ENCODE measurements around the gene IFNG-AS1.

DNA sequence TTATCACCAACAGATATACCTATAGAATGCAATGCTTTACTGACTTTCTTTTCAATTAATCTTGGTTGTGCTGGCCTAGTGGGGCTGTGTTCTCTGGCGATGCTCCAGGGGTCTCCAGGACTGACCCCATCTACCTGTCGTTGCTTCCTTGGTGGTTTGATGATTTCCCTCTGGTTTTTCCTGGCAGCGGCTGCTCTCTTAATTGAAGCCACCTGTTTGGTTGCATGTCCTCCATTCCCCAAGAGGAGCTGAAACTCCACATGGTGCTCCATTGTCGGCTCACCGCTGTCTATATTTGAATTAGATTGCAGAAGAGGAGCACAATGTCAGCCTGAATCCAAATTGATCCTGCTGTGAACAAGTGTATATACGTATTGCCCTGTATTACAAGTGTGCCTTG, 7.1 kb upstream of the IFNG-AS1 start:
- TF ChIP-seq CEBPB (IDR thresholded peaks at IDR 0.05; ENCODE audit: low read depth) (no peak), SIN3A (IDR thresholded peaks at IDR 0.05; ENCODE audit: low read depth) (no peak), POLR2A (IDR thresholded peaks at IDR 0.05; ENCODE audit: borderline replicate concordance, extremely low read depth, insufficient read depth, insufficient read length) (no peak), CBX3 (IDR thresholded peaks at IDR 0.05; ENCODE audit: low read depth) (no peak), EZH2 (IDR thresholded peaks at IDR 0.05) (no peak), POLR2AphosphoS5 (IDR thresholded peaks at IDR 0.05; ENCODE audit: low read depth, low read length) (no peak), FOSL1 (IDR thresholded peaks at IDR 0.05; ENCODE audit: low read depth) (no peak), EGR1 (IDR thresholded peaks at IDR 0.05; ENCODE audit: low read depth) (no peak), SP1 (IDR thresholded peaks at IDR 0.05; ENCODE audit: low read depth) (no peak)
- TF ChIP-seq, protein P1, sequence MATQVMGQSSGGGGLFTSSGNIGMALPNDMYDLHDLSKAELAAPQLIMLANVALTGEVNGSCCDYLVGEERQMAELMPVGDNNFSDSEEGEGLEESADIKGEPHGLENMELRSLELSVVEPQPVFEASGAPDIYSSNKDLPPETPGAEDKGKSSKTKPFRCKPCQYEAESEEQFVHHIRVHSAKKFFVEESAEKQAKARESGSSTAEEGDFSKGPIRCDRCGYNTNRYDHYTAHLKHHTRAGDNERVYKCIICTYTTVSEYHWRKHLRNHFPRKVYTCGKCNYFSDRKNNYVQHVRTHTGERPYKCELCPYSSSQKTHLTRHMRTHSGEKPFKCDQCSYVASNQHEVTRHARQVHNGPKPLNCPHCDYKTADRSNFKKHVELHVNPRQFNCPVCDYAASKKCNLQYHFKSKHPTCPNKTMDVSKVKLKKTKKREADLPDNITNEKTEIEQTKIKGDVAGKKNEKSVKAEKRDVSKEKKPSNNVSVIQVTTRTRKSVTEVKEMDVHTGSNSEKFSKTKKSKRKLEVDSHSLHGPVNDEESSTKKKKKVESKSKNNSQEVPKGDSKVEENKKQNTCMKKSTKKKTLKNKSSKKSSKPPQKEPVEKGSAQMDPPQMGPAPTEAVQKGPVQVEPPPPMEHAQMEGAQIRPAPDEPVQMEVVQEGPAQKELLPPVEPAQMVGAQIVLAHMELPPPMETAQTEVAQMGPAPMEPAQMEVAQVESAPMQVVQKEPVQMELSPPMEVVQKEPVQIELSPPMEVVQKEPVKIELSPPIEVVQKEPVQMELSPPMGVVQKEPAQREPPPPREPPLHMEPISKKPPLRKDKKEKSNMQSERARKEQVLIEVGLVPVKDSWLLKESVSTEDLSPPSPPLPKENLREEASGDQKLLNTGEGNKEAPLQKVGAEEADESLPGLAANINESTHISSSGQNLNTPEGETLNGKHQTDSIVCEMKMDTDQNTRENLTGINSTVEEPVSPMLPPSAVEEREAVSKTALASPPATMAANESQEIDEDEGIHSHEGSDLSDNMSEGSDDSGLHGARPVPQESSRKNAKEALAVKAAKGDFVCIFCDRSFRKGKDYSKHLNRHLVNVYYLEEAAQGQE (IDR thresholded peaks at IDR 0.05; ENCODE audit: low read depth) = no peak
- TF ChIP-seq, protein P2, sequence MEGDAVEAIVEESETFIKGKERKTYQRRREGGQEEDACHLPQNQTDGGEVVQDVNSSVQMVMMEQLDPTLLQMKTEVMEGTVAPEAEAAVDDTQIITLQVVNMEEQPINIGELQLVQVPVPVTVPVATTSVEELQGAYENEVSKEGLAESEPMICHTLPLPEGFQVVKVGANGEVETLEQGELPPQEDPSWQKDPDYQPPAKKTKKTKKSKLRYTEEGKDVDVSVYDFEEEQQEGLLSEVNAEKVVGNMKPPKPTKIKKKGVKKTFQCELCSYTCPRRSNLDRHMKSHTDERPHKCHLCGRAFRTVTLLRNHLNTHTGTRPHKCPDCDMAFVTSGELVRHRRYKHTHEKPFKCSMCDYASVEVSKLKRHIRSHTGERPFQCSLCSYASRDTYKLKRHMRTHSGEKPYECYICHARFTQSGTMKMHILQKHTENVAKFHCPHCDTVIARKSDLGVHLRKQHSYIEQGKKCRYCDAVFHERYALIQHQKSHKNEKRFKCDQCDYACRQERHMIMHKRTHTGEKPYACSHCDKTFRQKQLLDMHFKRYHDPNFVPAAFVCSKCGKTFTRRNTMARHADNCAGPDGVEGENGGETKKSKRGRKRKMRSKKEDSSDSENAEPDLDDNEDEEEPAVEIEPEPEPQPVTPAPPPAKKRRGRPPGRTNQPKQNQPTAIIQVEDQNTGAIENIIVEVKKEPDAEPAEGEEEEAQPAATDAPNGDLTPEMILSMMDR (IDR thresholded peaks at IDR 0.05 in 2 of 3, conservative IDR thresholded peaks at IDR 0.05 in 1 of 3; ENCODE audit: borderline replicate concordance in 1 of 3, insufficient read depth in 1 of 3, low read depth in 2 of 3, low read length in 2 of 3) = no peak
